ENCODE measurements around the gene PPIP5K2. TPM values are rescaled to one million over a fixed set of nuclear protein-coding genes. Genes with fewer than 3 reads are reported as not detected.
A peak's percentile ranks its signal among the peaks of the same experiment; 100 is the strongest.

Gene PPIP5K2
- total RNA-seq, 1 donor from 2014 or later, result 44.1 TPM

GRCh38 chr5:103108086-103108485 lies 12.0 kb upstream of the PPIP5K2 start:
- intact Hi-C loops (cut with micrococcal nuclease), result no loop called here
- Mint-ChIP-seq H3K9me3 (peaks cover 10% of the 10 kb centered on the region), H3K27me3 (ENCODE audit: low read depth) (no peaks in the 10 kb centered on the region), H3K4me1 (ENCODE audit: low read depth) (peaks cover 21% of the 10 kb centered on the region), H3K4me3 (ENCODE audit: low read depth) (no peak overlapping the region), H3K27ac (no peak overlapping the region), H3K36me3 (ENCODE audit: low read depth) (peaks cover 36% of the 10 kb centered on the region)
- DNase-seq (ENCODE audit: low spot score), result no peak

- H3K36me3 Mint-ChIP-seq (ENCODE audit: low read depth), result peaks cover 37% of the 10 kb centered on the region
- no peak overlapping the region for H3K27ac Mint-ChIP-seq
- intact Hi-C loops (cut with micrococcal nuclease), result no loop called here
- no peak overlapping the region for H3K4me3 Mint-ChIP-seq (ENCODE audit: low read depth)
- no peaks in the 10 kb centered on the region for H3K27me3 Mint-ChIP-seq (ENCODE audit: low read depth)
- H3K9me3 Mint-ChIP-seq, result peaks cover 10% of the 10 kb centered on the region
- peaks cover 24% of the 10 kb centered on the region for H3K4me1 Mint-ChIP-seq (ENCODE audit: low read depth)
- no peak for DNase-seq (ENCODE audit: low spot score)
These were observed 10.8 kb upstream of the PPIP5K2 start for GRCh38 chr5:103109277-103109676.

- Mint-ChIP-seq H3K9me3 (peaks cover 10% of the 10 kb centered on the region), H3K4me1 (ENCODE audit: low read depth) (peaks cover 32% of the 10 kb centered on the region), H3K27ac (no peak overlapping the region), H3K27me3 (ENCODE audit: low read depth) (no peaks in the 10 kb centered on the region), H3K4me3 (ENCODE audit: low read depth) (no peak overlapping the region), H3K36me3 (ENCODE audit: low read depth) (peaks cover 39% of the 10 kb centered on the region)
- DNase-seq (ENCODE audit: low spot score), result no peak
- intact Hi-C loops (cut with micrococcal nuclease), result no loop called here
These were observed 9.7 kb upstream of the PPIP5K2 start for GRCh38 chr5:103110403-103110802.

GRCh38 chr5:103111468-103111867 lies 8.6 kb upstream of the PPIP5K2 start:
- intact Hi-C loops (cut with micrococcal nuclease), result no loop called here
- Mint-ChIP-seq H3K4me3 (ENCODE audit: low read depth) (no peak overlapping the region), H3K36me3 (ENCODE audit: low read depth) (peaks cover 36% of the 10 kb centered on the region), H3K4me1 (ENCODE audit: low read depth) (peaks cover 33% of the 10 kb centered on the region), H3K27ac (peak overlapping the region; percentile 75), H3K27me3 (ENCODE audit: low read depth) (no peaks in the 10 kb centered on the region), H3K9me3 (peaks cover 10% of the 10 kb centered on the region)
- peak; percentile 9 for DNase-seq (ENCODE audit: low spot score)

GRCh38 chr5:103112910-103113309 lies 7.2 kb upstream of the PPIP5K2 start:
- Mint-ChIP-seq H3K27me3 (ENCODE audit: low read depth) (no peaks in the 10 kb centered on the region), H3K27ac (no peak overlapping the region), H3K4me3 (ENCODE audit: low read depth) (no peak overlapping the region), H3K9me3 (peaks cover 10% of the 10 kb centered on the region), H3K36me3 (ENCODE audit: low read depth) (peaks cover 27% of the 10 kb centered on the region), H3K4me1 (ENCODE audit: low read depth) (peaks cover 38% of the 10 kb centered on the region)
- intact Hi-C loops (cut with micrococcal nuclease), result no loop called here
- no peak for DNase-seq (ENCODE audit: low spot score)

- peaks cover 44% of the 10 kb centered on the region for H3K4me1 Mint-ChIP-seq (ENCODE audit: low read depth)
- no peak overlapping the region for H3K27ac Mint-ChIP-seq
- H3K36me3 Mint-ChIP-seq (ENCODE audit: low read depth), result peaks cover 21% of the 10 kb centered on the region
- no peaks in the 10 kb centered on the region for H3K27me3 Mint-ChIP-seq (ENCODE audit: low read depth)
- intact Hi-C loops (cut with micrococcal nuclease), result no loop called here
- H3K9me3 Mint-ChIP-seq, result peaks cover 10% of the 10 kb centered on the region
- no peak overlapping the region for H3K4me3 Mint-ChIP-seq (ENCODE audit: low read depth)
- no peak for DNase-seq (ENCODE audit: low spot score)
These were observed 5.7 kb upstream of the PPIP5K2 start for GRCh38 chr5:103114440-103114839.

GRCh38 chr5:103117471-103117991 lies 2.6 kb upstream of the PPIP5K2 start:
- DNase-seq (ENCODE audit: low spot score), result no peak
- no peak overlapping the region for H3K4me3 Mint-ChIP-seq (ENCODE audit: low read depth)
- H3K4me1 Mint-ChIP-seq (ENCODE audit: low read depth), result peaks cover 44% of the 10 kb centered on the region
- no peak overlapping the region for H3K27ac Mint-ChIP-seq
- H3K27me3 Mint-ChIP-seq (ENCODE audit: low read depth), result no peaks in the 10 kb centered on the region
- intact Hi-C loops (cut with micrococcal nuclease), result no loop called here
- peaks cover 2% of the 10 kb centered on the region for H3K9me3 Mint-ChIP-seq
- peaks cover 18% of the 10 kb centered on the region for H3K36me3 Mint-ChIP-seq (ENCODE audit: low read depth)

- H3K4me3 Mint-ChIP-seq (ENCODE audit: low read depth), result peak overlapping the region; percentile 95
- no peaks in the 10 kb centered on the region for H3K9me3 Mint-ChIP-seq
- H3K4me1 Mint-ChIP-seq (ENCODE audit: low read depth), result peaks cover 45% of the 10 kb centered on the region
- peak overlapping the region; percentile 99 for H3K27ac Mint-ChIP-seq
- no peaks in the 10 kb centered on the region for H3K27me3 Mint-ChIP-seq (ENCODE audit: low read depth)
- intact Hi-C loops (cut with micrococcal nuclease), result no loop called here
- no peak for DNase-seq (ENCODE audit: low spot score)
- H3K36me3 Mint-ChIP-seq (ENCODE audit: low read depth), result peaks cover 24% of the 10 kb centered on the region
These were observed 884 bp upstream of the PPIP5K2 start for GRCh38 chr5:103119070-103119764.

- H3K36me3 Mint-ChIP-seq (ENCODE audit: low read depth), result peaks cover 13% of the 10 kb centered on the region
- H3K27me3 Mint-ChIP-seq (ENCODE audit: low read depth), result no peaks in the 10 kb centered on the region
- H3K27ac Mint-ChIP-seq, result peak overlapping the region; percentile 99
- H3K4me1 Mint-ChIP-seq (ENCODE audit: low read depth), result peaks cover 39% of the 10 kb centered on the region
- H3K9me3 Mint-ChIP-seq, result no peaks in the 10 kb centered on the region
- intact Hi-C loops (cut with micrococcal nuclease), result loop anchor here (1.0 to 5.0 kb wide), 5 partner anchors 138 to 528 kb away; partner anchors contain the start of gene MACIR
- peak overlapping the region; percentile 95 for H3K4me3 Mint-ChIP-seq (ENCODE audit: low read depth)
- DNase-seq (ENCODE audit: low spot score), result no peak
These were observed 603 bp downstream of the PPIP5K2 start for GRCh38 chr5:103120607-103121200.

- peaks cover 21% of the 10 kb centered on the region for H3K36me3 Mint-ChIP-seq (ENCODE audit: low read depth)
- H3K27ac Mint-ChIP-seq, result no peak overlapping the region
- peaks cover 36% of the 10 kb centered on the region for H3K4me1 Mint-ChIP-seq (ENCODE audit: low read depth)
- intact Hi-C loops (cut with micrococcal nuclease), result loop anchor here (5.0 kb wide), 1 partner anchor 530 kb away; no protein-coding TSS in a partner anchor
- no peaks in the 10 kb centered on the region for H3K9me3 Mint-ChIP-seq
- H3K4me3 Mint-ChIP-seq (ENCODE audit: low read depth), result no peak overlapping the region
- H3K27me3 Mint-ChIP-seq (ENCODE audit: low read depth), result no peaks in the 10 kb centered on the region
- no peak for DNase-seq (ENCODE audit: low spot score)
These were observed 2.1 kb downstream of the PPIP5K2 start for GRCh38 chr5:103122242-103122641.

GRCh38 chr5:103126557-103126956 lies 6.5 kb downstream of the PPIP5K2 start:
- H3K36me3 Mint-ChIP-seq (ENCODE audit: low read depth), result peaks cover 33% of the 10 kb centered on the region
- no peaks in the 10 kb centered on the region for H3K9me3 Mint-ChIP-seq
- H3K4me3 Mint-ChIP-seq (ENCODE audit: low read depth), result no peak overlapping the region
- intact Hi-C loops (cut with micrococcal nuclease), result no loop called here
- no peaks in the 10 kb centered on the region for H3K27me3 Mint-ChIP-seq (ENCODE audit: low read depth)
- H3K4me1 Mint-ChIP-seq (ENCODE audit: low read depth), result peaks cover 20% of the 10 kb centered on the region
- no peak for DNase-seq (ENCODE audit: low spot score)
- H3K27ac Mint-ChIP-seq, result no peak overlapping the region

- intact Hi-C loops (cut with micrococcal nuclease), result no loop called here
- no peak overlapping the region for H3K4me3 Mint-ChIP-seq (ENCODE audit: low read depth)
- peaks cover 31% of the 10 kb centered on the region for H3K36me3 Mint-ChIP-seq (ENCODE audit: low read depth)
- no peak overlapping the region for H3K27ac Mint-ChIP-seq
- no peak for DNase-seq (ENCODE audit: low spot score)
- H3K4me1 Mint-ChIP-seq (ENCODE audit: low read depth), result peaks cover 12% of the 10 kb centered on the region
- no peaks in the 10 kb centered on the region for H3K27me3 Mint-ChIP-seq (ENCODE audit: low read depth)
- no peaks in the 10 kb centered on the region for H3K9me3 Mint-ChIP-seq
These were observed 7.3 kb downstream of the PPIP5K2 start for GRCh38 chr5:103127292-103127817.

- DNase-seq (ENCODE audit: low spot score), result no peak
- intact Hi-C loops (cut with micrococcal nuclease), result no loop called here
- Mint-ChIP-seq H3K36me3 (ENCODE audit: low read depth) (peaks cover 29% of the 10 kb centered on the region), H3K4me1 (ENCODE audit: low read depth) (peaks cover 9% of the 10 kb centered on the region), H3K9me3 (no peaks in the 10 kb centered on the region), H3K27ac (no peak overlapping the region), H3K27me3 (ENCODE audit: low read depth) (no peaks in the 10 kb centered on the region), H3K4me3 (ENCODE audit: low read depth) (no peak overlapping the region)
These were observed 8.1 kb downstream of the PPIP5K2 start for GRCh38 chr5:103128202-103128601.

Data from activated T-helper 2 cell treated with anti-CD3 and anti-CD28 coated beads, Interferon-gamma antibody, Interleukin-2, Interleukin-4, amounts not matched to agents 10 μg/mL and 5 μg/mL and 100 μg/mL, durations not matched to agents 14 hours and 24 hours and 36 hours (primary cell).